Stimulated activated CD8-positive, alpha-beta memory T cell treated with anti-CD3 and anti-CD28 coated beads, Interleukin-15, amount 100 ng/mL, for 24 hours (primary cell): ENCODE results near the gene VPS37B.
"Not testable (repeated sequence)": the region's sequence is repeated elsewhere in the genome, so short reads cannot be mapped to it uniquely, and the experiment has no call there.

Source experiments
- DNase-seq: peaks from one replicate; pipeline ENCODE4 v3.0.0-alpha.2; 2020; ENCODE audit warnings: low read depth

The VPS37B gene

DNA sequence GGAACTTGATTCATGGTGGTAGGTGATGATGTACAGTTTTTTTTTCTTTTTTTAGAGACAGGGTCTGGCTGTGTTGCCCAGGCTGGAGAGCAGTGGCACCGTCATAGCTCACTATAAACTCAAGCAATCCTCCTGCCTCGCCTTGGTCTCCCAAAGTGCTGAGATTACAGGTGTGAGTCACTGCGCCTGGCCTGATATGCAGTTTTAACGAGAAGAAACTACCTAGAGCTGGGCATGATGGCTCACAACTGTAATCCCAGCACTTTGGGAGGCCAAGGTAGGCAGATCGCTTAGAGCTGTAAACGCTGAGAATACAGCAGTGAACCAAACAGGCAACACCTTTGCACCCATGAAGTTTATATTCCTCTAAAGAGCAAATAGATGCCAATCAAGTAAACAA, 13.0 kb upstream of the VPS37B start:
- no peak for DNase-seq

DNA sequence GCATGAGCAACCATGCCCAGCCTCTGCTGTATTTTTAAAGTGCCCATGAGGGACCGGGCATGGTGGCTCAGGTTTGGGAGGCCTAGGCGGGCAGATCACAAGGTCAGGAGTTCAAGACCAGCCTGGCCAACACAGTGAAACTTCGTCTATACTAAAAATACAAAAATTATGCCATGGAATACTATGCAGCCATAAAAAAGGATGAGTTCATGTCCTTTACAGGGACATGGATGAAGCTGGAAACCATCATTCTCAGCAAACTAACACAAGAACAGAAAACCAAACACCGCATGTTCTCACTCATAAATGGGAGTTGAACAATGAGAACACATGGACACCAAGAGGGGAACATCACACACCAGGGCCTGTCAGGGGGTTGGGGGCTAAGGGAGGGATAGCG, 9.3 kb upstream of the VPS37B start:
- DNase-seq: not testable (repeated sequence)

- no peak for DNase-seq
These were observed 7.7 kb upstream of the VPS37B start for GRCh38 chr12:122903693-122904034.

DNA sequence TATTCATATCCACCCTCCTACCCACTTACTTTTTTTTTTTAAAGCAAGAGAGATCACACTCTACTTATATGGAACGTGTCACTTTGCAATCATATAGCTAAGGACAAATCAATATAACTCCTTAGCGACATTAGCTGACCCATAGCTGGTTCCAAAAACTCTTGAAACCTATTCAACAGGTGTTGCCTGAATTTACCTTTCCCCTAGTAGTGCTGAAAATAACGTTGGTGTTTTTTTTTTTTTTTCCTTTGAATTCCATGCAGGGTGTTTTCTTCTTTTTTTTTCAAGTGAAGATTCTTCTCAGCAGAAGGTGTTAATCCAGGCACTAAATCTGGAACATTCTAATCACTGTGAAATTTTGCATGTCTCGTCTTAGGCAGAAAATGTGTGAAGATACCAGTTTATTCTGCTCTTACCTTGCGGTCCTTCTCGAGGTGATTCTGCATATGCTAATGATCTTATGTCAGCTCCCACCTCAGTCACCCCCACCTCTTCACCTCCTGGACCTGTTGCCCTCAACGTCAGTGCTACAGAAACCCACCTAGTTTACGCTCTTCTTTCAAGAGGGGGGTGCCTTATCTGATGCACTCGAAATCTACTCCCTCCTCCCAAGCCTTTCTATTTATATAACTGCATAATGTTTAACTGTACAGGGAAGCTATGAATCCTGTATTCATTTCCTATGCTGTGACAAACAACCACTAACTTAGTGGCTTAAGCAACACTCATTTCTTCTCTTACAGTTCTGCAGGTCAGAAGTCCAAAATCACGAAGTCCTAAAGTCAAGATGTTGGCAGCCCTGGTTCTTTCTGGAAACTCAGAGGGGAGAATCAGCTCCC, 7.1 kb upstream of the VPS37B start:
- DNase-seq: no peak

- DNase-seq: no peak
These were observed 4.0 kb upstream of the VPS37B start for GRCh38 chr12:122899887-122900286.

DNA sequence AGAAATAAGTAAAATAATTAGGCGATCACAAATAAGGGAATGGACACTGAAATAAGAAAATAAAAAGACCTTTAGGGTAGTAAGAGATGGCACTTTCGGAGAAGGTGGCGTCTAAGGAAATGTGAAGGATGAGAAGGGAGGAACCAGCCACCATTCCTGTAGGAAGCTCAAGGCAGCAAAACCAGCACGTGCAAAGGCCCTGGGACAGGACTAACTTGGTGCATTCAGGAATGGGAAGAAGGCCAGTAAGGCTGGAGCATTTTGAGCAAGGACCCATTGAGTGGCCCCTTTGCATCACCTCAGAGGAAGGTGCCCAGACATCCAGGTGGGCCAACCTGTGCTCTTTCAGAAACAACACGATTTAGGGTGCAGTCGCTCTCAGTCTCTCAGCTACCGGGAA, 738 bp upstream of the VPS37B start:
- DNase-seq: no peak

- DNase-seq: no peak
These were observed 612 bp downstream of the VPS37B start for GRCh38 chr12:122895320-122895703.

GRCh38 chr12:122894193-122895121, 1.5 kb downstream of the VPS37B start:
- DNase-seq: no peak

GRCh38 chr12:122893208-122894153, 2.4 kb downstream of the VPS37B start:
- DNase-seq: no peak

DNA sequence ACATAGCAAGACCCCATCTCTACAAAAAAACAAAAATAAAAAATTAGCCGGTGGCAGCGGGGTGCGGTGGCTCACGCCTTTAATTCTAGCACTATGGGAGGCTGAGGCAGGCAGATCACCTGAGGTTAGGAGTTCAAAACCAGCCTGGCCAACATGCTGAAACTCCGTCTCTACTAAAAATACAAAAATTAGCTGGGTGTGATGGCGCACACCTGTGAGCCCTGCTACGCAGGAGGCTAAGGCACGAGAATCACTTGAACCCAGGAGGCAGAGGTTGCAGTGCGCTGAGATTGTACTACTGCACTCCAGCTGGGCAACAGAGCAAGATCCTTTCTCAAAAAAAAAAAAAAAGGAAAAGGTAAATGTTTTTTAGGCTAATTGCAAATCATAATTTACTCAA, 3.2 kb downstream of the VPS37B start:
- not testable (repeated sequence) for DNase-seq

DNA sequence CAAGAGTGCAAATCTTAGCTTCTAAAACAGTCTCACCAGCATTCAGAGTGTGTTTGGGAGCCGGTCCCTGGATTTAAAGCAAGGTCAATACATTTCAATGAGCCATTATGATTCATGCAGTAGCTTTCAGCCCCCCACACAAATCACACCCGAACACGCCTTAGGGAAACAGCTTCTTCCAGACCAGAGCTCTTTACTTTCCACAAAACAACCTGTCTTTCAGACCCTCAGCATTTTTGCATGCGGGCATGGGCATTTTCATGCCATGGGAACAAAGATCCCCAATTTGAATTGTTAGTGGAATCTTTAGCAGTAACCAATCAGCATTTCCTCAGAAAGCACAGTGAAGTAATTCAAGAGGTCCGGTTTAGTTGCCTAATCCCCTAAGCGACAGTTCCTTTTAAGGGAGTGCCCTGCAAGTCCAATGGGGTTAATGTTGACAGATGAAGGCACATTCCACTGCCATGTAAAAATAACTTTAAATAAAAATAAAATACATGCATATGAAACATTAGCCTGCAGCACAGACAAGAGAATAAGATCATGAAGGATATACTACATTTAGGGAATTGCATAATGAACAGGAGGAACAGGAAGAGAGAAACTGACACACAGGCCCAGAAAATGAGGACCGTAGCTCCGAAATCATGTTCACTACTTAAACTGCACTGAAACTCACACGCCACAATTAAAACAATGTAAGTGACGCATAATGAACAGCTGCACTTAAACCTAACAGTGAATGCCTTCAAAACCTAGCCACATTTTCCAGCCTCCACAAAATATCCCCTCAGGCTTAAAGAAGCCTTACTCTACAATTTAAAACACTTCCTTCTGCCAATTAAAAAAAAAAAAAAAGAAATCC, 4.0 kb downstream of the VPS37B start:
- DNase-seq: no peak

GRCh38 chr12:122889761-122890520, 6.0 kb downstream of the VPS37B start:
- DNase-seq: no peak

- no peak for DNase-seq
These were observed 7.6 kb downstream of the VPS37B start for GRCh38 chr12:122888232-122888752.

DNA sequence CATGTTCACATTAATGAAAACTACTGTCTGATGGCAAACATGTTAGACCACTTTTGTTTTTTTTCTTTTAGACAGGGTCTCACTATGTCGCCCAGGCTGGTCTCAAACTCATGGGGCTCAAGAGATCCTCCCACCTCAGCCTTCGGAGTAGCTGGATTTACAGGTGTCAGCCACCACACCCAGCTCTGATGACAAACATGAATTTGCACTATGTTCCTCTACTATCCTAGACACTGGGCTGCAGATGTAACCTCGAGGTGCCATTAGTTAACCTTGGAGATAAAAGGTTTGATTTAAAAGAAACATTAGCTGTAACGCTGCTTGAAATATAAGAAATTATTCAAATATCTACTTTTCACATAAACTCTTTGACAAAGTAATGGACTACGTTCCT, 8.1 kb downstream of the VPS37B start:
- DNase-seq: no peak

- DNase-seq: no peak
These were observed 8.8 kb downstream of the VPS37B start for GRCh38 chr12:122886851-122887818.

- no peak for DNase-seq
These were observed 9.8 kb downstream of the VPS37B start for GRCh38 chr12:122886161-122886560.

GRCh38 chr12:122884860-122885259, 11.1 kb downstream of the VPS37B start:
- DNase-seq: no peak

DNA sequence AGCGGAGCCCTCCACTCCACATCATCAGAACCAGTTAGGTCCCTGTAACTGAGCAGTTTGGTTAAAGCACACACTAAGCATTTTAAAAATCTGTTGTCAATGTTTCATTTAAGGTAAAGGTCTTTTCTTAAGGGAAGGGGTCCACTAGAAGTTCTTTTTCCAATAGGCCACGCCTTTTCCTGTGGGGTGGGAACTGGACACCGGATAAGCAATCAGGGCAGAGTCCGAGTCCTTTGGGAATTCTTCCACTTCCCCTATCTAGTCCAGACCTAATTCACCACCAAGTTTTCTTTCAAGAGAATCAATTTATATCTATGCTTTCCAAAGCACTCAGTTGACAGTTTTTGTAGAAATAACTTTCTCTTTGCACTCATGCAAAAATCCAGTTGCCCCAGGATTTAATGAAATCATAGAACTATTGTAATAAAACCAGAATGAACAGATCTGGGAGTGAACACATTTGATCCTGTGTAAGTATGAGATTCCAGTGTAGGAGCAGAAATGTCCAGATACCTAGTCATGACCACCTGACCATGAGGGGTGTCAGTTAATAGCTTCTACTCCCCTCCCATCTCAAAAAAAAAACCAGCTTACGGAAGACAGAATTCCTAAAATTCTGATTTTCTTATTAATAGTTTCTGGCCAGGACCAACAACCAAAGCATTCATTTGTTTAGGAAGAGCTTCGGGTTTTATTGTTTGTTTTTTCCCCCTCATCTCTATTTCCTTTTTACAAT, 11.7 kb downstream of the VPS37B start:
- DNase-seq: no peak
